Activated naive CD4-positive, alpha-beta T cell treated with anti-CD3 and anti-CD28 coated beads for 36 hours (primary cell): Measurements from ENCODE around the gene KCNN2. TPM values are rescaled to one million over a fixed set of nuclear protein-coding genes. Genes with fewer than 3 reads are reported as not detected.

Experiments used
- CTCF ChIA-PET: fragments of 350-600 bp; sonication (Branson Sonifier 250); formaldehyde crosslinking; loops from one replicate; lab custom pipeline; 2021; ENCODE audit warnings: antibody characterized with exemption; lab: Charles Lee
- DNase-seq: peaks from one replicate; pipeline ENCODE4 v3.0.0-alpha.2; 2020
- H3K27ac Mint-ChIP-seq: one replicate; pipeline ENCODE4 v1.8.0; 2021; ENCODE audit warnings: mild to moderate bottlenecking, mixed read lengths
- H3K27me3 Mint-ChIP-seq: one replicate; pipeline ENCODE4 v1.8.0; 2021; ENCODE audit warnings: low read depth, mixed read lengths
- H3K36me3 Mint-ChIP-seq: one replicate; pipeline ENCODE4 v1.8.0; 2021; ENCODE audit warnings: low read depth, mixed read lengths
- H3K4me1 Mint-ChIP-seq: one replicate; pipeline ENCODE4 v1.8.0; 2021; ENCODE audit warnings: low read depth, mixed read lengths
- H3K4me3 Mint-ChIP-seq: one replicate; pipeline ENCODE4 v1.8.0; 2021; ENCODE audit warnings: mild to moderate bottlenecking, moderate library complexity, mixed read lengths
- H3K9me3 Mint-ChIP-seq: one replicate; pipeline ENCODE4 v1.8.0; 2021; ENCODE audit warnings: mixed read lengths
- intact Hi-C: fragments of 100-400 bp; cut with micrococcal nuclease; formaldehyde crosslinking; loops from one replicate; pipeline ENCODE4 v1.15.1; 2023
- total RNA-seq, 2 experiments: library from RNA; stranded (reverse); gene quantifications; one replicate each; pipeline ENCODE4 v1.2.3, GENCODE V29; 2021

Gene KCNN2
- total RNA-seq, 2 experiments from 2014 or later: not detected

DNA sequence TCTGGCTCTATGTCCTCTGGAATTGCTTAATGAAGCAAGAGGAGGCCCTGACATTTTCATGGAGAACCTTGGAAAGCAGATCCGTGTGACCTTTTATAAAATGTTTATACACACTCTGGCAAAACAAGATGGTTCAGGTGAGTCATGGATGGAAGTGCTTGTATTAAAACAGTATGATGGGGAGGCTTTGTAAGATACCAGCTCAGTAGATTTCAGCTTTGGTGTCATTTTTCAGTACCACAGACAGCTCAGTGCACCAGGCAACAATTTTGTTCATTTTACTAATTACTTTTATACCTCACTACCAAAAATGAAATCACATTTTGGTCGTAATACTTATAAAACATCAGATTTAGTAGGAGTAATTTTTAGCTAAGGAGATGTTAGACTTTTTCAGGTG, 5.2 kb downstream of the KCNN2 start:
- Mint-ChIP-seq H3K36me3 (no peaks in the 10 kb centered on the region), H3K27me3 (peaks cover 20% of the 10 kb centered on the region), H3K27ac (no peak overlapping the region), H3K4me1 (peaks cover 3% of the 10 kb centered on the region), H3K4me3 (no peak overlapping the region), H3K9me3 (no peaks in the 10 kb centered on the region)
- CTCF ChIA-PET: interaction anchor here (0.6 kb wide), 1 partner anchor 716 kb away, joined by 3 read pairs; no protein-coding TSS in a partner anchor
- intact Hi-C loops: no loop called here
- no peak for DNase-seq

DNA sequence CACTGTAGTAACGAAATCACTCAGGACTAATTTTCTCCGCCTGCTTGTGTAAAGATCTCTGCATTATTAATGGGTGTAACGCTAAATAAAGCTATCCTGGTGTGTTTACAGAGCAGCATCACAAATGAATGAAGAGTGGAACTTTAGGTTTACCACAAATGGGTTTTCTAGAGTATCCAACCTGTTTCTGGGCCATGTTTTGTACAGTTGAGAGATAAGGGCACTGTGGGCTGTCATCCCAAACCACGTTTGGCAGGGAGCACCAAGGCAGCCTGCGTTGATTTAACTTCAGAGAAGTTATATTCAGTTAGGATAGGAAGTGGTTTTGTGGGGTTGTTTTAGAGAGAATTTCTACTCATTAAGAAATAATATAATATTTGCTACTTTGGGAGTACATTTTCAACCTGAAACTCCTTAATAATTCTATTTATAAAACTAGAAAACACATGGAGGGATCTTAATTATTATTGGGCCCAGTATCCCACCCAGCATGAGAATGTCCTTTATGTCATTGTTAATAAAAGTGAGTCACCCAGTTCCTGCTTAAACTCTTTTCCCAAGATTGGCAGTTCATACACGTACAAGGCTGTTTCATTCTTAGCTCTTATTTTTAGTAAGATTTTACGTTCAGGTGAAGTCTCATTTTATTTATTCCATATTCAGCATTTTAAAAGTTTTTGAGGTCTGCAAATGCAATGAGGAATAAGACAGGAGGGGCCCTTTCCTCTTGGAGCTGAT, 8.0 kb downstream of the KCNN2 start:
- H3K4me1 Mint-ChIP-seq: no peaks in the 10 kb centered on the region
- intact Hi-C loops: no loop called here
- H3K36me3 Mint-ChIP-seq: no peaks in the 10 kb centered on the region
- no peaks in the 10 kb centered on the region for H3K9me3 Mint-ChIP-seq
- DNase-seq: no peak
- H3K4me3 Mint-ChIP-seq: no peak overlapping the region
- CTCF ChIA-PET: no interaction called here
- H3K27ac Mint-ChIP-seq: no peak overlapping the region
- H3K27me3 Mint-ChIP-seq: peaks cover 3% of the 10 kb centered on the region

DNA sequence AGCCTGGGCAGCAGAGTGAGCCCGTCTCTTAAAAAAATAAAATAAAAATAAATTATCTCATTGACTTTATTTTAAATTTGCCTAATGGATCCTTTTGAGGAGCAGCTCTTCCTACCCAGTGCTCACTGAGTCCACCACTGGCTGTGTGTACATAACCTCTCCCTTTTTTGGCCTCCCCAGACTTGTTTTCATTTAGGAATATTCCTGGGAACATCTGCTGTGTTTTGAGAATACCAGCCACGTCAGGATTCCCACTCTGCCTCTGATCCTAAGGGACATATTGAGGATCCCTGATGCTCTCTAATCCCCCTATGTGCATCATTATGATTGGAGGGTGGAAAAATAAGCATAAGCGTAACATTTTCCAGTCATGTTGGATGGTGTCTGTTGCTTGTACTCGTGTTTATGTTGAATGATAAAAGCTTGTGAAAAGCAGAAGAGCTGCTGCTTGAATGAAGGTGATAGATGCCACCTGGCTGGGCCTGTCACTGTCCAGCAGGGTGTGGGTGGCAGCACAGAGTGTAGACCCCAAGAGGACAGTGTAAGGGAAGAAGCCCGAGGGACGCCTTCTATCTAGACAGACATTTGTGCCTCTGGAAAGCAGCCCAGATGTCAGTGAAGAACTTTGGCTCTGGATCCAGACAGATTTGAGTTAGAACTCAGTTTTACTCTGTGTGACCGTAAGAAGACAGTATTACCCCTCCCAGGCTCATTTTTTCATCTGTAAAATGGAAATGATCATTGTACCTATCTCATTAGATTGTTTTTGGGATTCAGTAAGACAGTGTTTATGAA, 15.4 kb downstream of the KCNN2 start:
- Mint-ChIP-seq H3K27me3 (peaks cover 2% of the 10 kb centered on the region), H3K4me3 (no peak overlapping the region), H3K4me1 (no peaks in the 10 kb centered on the region)

DNA sequence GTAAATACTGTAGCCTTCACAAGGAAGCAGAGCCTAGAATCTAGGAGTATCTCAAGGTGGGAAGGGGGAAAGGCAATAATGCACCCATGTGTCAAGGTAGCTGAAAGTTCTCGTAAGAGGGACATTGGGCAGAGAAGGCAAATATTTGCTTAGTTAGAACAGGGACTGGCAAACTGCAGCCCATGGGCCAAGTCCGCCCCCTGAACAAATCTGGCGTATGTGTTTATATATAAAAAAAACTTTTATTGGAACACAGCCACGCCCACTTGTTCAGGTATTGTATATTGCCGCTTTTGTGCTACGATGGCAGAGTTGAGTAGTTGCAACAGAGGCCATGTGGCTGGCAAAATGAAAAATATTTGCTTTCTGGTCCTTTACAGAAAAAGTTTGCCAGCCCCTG, 16.1 kb downstream of the KCNN2 start:
- DNase-seq: no peak
- Mint-ChIP-seq H3K36me3 (no peaks in the 10 kb centered on the region), H3K27me3 (peaks cover 2% of the 10 kb centered on the region), H3K9me3 (no peaks in the 10 kb centered on the region), H3K4me3 (no peak overlapping the region), H3K4me1 (no peaks in the 10 kb centered on the region), H3K27ac (no peak overlapping the region)
- CTCF ChIA-PET: no interaction called here
- intact Hi-C loops: no loop called here

More for the DNA sequence above, 15.4 kb downstream of the KCNN2 start:
- H3K27ac Mint-ChIP-seq: no peak overlapping the region
- CTCF ChIA-PET: no interaction called here
- no peaks in the 10 kb centered on the region for H3K36me3 Mint-ChIP-seq
- no peak for DNase-seq
- H3K9me3 Mint-ChIP-seq: no peaks in the 10 kb centered on the region
- intact Hi-C loops: no loop called here

DNA sequence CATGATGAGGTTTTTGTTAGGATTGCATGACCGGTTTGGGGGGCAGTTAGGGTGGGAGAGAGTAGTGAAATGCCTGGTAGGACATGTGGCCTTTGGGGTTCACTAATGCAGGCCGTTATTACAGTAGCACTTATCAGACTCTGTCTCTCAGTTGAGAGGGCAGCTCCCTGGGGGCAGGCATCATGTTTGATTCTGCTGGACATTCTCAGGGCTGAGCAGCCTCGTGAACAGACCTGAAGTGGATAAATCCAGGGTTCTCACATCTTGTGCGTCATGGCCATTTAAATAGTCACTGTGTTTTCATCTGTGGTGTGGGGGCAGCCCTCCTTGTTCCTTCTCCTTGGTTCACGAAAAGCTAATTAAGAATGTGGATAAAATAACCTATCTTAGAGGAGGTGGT, 18.9 kb downstream of the KCNN2 start:
- intact Hi-C loops: no loop called here
- no peaks in the 10 kb centered on the region for H3K9me3 Mint-ChIP-seq
- DNase-seq: no peak
- peaks cover 2% of the 10 kb centered on the region for H3K27me3 Mint-ChIP-seq
- H3K4me1 Mint-ChIP-seq: no peaks in the 10 kb centered on the region
- CTCF ChIA-PET: no interaction called here
- no peaks in the 10 kb centered on the region for H3K36me3 Mint-ChIP-seq
- no peak overlapping the region for H3K27ac Mint-ChIP-seq
- no peak overlapping the region for H3K4me3 Mint-ChIP-seq

DNA sequence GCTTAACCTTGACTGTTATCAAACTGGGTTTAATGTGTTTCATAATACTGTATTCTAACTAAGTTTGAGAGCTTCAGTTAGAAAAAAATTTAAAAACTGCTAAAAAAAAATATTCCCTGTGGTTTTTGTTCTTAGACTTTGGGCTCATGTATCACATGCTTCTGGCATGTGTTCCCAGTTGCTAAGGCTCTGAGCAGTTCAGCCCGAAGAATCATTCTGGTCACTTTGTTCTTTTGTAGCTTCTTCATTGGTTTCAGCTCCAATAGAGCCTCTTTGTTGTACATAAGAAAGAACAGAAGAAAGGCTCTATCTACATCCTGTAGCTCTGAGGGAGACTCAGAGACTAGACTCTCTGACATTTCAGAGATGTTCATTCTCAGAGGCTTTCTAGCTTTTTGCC, 25.6 kb downstream of the KCNN2 start:
- H3K9me3 Mint-ChIP-seq: no peaks in the 10 kb centered on the region
- H3K27ac Mint-ChIP-seq: no peak overlapping the region
- H3K4me3 Mint-ChIP-seq: no peak overlapping the region
- no peaks in the 10 kb centered on the region for H3K36me3 Mint-ChIP-seq
- no peaks in the 10 kb centered on the region for H3K4me1 Mint-ChIP-seq
- intact Hi-C loops: no loop called here
- CTCF ChIA-PET: no interaction called here
- H3K27me3 Mint-ChIP-seq: peaks cover 3% of the 10 kb centered on the region
- DNase-seq: no peak

DNA sequence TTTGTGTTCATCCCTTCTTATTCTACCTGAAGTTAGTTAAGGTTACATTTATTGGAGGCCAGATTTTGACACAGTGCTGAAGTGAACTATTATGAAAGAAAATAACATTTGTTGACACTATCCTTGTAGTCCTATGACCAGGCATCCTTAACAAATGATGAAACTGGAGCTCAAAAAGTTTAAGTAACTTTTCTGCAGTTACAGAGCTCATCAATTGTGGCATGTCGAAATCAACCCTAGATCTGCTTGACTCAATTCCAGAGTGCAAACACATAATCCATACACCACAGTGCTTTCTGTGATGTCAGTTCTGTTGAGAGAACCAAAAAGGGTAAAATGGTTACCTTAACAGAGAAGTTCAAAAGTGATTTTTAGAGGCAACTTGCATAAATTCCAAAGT, 28.6 kb downstream of the KCNN2 start:
- H3K36me3 Mint-ChIP-seq: no peaks in the 10 kb centered on the region
- H3K4me3 Mint-ChIP-seq: no peak overlapping the region
- DNase-seq: no peak
- H3K9me3 Mint-ChIP-seq: no peaks in the 10 kb centered on the region
- H3K27me3 Mint-ChIP-seq: peaks cover 3% of the 10 kb centered on the region
- H3K4me1 Mint-ChIP-seq: no peaks in the 10 kb centered on the region
- CTCF ChIA-PET: no interaction called here
- intact Hi-C loops: no loop called here
- no peak overlapping the region for H3K27ac Mint-ChIP-seq

DNA sequence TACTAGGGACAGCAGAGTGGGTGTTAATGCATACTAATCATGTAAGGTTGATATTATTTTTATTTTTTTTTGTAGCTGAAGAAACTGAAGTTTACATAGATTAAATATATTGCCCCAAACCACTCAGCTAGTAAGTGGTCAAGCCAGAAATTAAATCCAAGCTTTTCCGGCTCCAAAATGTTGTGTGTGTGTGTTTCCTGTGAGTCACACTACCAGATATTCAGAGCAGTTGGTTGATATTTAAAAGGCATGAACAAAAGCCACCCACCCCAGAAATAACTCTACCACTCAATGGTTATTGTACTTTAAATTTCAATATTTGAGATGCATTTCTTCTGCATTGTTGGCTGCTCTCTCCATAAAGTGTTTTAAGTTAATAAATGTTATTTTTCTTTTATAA, 29.5 kb downstream of the KCNN2 start:
- Mint-ChIP-seq H3K9me3 (no peaks in the 10 kb centered on the region), H3K27me3 (peaks cover 3% of the 10 kb centered on the region), H3K4me1 (no peaks in the 10 kb centered on the region), H3K36me3 (no peaks in the 10 kb centered on the region), H3K4me3 (no peak overlapping the region), H3K27ac (no peak overlapping the region)
- CTCF ChIA-PET: no interaction called here
- intact Hi-C loops: no loop called here
- DNase-seq: no peak

DNA sequence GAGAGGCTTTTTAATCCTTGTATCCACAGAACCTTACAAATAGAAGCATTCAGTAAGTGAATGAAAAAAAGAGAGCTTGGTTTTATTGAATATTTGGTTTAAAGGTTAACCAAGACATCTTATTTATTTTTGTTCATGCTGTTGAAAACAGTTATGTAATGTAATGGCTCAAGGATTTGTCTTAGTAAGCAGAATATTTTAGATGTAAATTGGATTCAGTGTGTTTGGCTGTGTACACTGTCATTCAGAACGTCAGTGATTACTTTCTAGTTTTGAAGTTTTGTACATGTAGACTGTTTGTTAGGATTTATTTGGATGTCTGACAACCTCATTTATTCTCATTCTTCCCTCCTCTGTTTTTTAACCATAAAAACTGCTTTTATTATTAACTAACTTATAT, 31.3 kb downstream of the KCNN2 start:
- intact Hi-C loops: no loop called here
- no peaks in the 10 kb centered on the region for H3K4me1 Mint-ChIP-seq
- no peaks in the 10 kb centered on the region for H3K36me3 Mint-ChIP-seq
- peaks cover 3% of the 10 kb centered on the region for H3K27me3 Mint-ChIP-seq
- peaks cover 1% of the 10 kb centered on the region for H3K9me3 Mint-ChIP-seq
- H3K4me3 Mint-ChIP-seq: no peak overlapping the region
- no peak for DNase-seq
- CTCF ChIA-PET: no interaction called here
- no peak overlapping the region for H3K27ac Mint-ChIP-seq

DNA sequence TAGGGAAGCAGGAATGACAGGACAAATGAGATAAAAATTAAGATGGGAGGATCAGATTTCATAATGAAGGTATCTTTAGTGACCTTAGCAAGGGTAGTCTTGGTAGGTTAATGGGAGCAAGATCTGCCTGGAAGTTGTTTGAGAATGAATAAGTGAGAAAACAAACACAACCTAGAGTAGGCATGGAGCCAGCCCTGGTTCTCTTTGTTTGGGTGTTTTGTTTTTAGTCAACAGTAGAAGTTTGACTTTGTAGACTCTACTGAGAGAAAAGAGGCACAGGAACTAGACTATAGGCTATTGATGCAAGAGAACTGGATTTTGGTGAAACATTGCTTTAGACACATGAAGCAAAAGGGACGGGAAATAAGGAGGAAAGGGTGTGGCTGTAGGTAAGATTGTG, 40.3 kb downstream of the KCNN2 start:
- H3K27me3 Mint-ChIP-seq: no peaks in the 10 kb centered on the region
- H3K27ac Mint-ChIP-seq: no peak overlapping the region
- intact Hi-C loops: no loop called here
- CTCF ChIA-PET: no interaction called here
- H3K4me1 Mint-ChIP-seq: no peaks in the 10 kb centered on the region
- DNase-seq: no peak
- H3K4me3 Mint-ChIP-seq: no peak overlapping the region
- peaks cover 6% of the 10 kb centered on the region for H3K9me3 Mint-ChIP-seq
- no peaks in the 10 kb centered on the region for H3K36me3 Mint-ChIP-seq

DNA sequence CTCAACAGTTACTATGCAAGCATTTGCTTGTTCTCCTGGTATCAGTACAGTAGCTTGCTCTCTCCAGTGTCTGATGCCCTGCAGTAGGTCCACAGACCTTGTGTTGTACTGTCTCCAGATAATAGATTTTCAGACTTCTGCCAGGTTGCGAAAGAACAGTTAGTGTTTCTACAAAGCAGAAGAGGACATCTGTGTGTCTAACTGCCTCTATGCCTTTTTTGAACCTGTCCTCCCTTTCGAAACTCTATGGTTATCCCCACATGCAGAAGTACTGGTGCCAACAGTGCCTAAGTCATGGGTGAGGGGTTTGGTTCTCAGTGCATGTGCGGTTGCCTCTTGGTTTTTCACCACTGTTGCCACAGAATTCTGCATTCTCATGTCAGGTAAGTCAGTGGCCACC, 45.9 kb downstream of the KCNN2 start:
- Mint-ChIP-seq H3K36me3 (no peaks in the 10 kb centered on the region), H3K4me3 (no peak overlapping the region), H3K27me3 (no peaks in the 10 kb centered on the region), H3K9me3 (no peaks in the 10 kb centered on the region), H3K27ac (no peak overlapping the region), H3K4me1 (no peaks in the 10 kb centered on the region)
- CTCF ChIA-PET: no interaction called here
- intact Hi-C loops: no loop called here
- no peak for DNase-seq

DNA sequence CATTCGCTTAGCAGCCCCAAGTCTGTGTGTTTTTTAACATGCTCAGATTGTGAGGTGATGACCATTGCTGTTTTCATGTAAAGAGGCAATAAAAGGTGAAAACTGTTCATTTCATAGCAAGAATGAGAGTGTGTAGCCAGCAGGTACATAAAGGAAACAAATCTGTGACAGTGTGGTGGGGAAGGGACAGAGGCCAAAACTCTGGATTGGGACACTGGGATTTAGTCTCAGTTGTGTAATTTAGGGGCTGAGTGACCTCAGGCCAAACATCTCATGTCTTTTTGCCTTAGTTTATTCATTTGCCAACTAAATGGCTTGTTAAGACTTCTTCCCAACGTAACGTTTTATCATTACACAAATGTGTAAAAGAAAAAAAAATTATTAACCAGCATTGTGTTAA, 47.0 kb downstream of the KCNN2 start:
- intact Hi-C loops: no loop called here
- H3K36me3 Mint-ChIP-seq: no peaks in the 10 kb centered on the region
- H3K27me3 Mint-ChIP-seq: no peaks in the 10 kb centered on the region
- no peak overlapping the region for H3K4me3 Mint-ChIP-seq
- no peaks in the 10 kb centered on the region for H3K4me1 Mint-ChIP-seq
- H3K27ac Mint-ChIP-seq: no peak overlapping the region
- no peak for DNase-seq
- CTCF ChIA-PET: no interaction called here
- no peaks in the 10 kb centered on the region for H3K9me3 Mint-ChIP-seq

DNA sequence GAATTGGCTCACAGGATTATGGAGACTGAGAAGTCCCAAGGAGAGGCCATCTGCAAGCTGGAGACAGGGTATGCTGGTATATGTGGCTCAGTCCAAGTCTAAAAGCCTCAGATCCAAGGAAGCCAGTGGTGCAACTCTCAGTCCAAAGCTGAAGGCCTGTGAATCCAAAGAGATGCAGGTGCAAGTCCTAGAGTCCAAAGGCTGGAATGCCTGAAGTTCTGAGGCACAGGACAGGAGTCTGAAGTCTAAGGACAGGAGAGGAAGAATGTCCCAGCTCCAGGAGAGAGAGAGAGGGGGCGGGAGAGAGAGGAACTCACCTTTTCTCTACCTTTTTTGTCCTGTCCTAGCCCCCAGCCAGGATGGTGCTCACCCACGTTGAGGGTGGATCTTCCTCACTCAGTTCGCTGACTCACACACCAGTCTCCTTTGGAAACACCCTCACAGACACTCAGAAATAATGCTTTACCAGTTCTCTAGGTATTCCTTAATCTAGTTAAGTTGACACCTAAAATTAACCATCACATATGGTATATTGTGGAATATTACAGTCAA, 49.6 kb downstream of the KCNN2 start:
- H3K4me1 Mint-ChIP-seq: no peaks in the 10 kb centered on the region
- DNase-seq: no peak
- no peaks in the 10 kb centered on the region for H3K36me3 Mint-ChIP-seq
- H3K4me3 Mint-ChIP-seq: no peak overlapping the region
- intact Hi-C loops: no loop called here
- no peaks in the 10 kb centered on the region for H3K27me3 Mint-ChIP-seq
- no peak overlapping the region for H3K27ac Mint-ChIP-seq
- H3K9me3 Mint-ChIP-seq: no peaks in the 10 kb centered on the region
- CTCF ChIA-PET: no interaction called here
